ENCODE measurements around the gene STAM. TPM values are rescaled to one million over a fixed set of nuclear protein-coding genes. Genes with fewer than 3 reads are reported as not detected.
A peak's percentile ranks its signal among the peaks of the same experiment; 100 is the strongest.

The STAM gene
- polyA plus RNA-seq, 1 of the 3 experiments (the other 2 are of a cell fraction), result 19.1 TPM

- no peak for TF ChIP-seq ZBTB33 (IDR thresholded peaks at IDR 0.05; ENCODE audit: borderline replicate concordance, low read depth)
- no peak for TF ChIP-seq FOXM1 (IDR thresholded peaks at IDR 0.05; ENCODE audit: low read depth)
Measured at GRCh38 chr10:17607060-17607459, 36.9 kb upstream of the STAM start (continued).

GRCh38 chr10:17607603-17608332 lies 36.2 kb upstream of the STAM start:
- 0 out of 2 replicates have a peak overlapping the region, but pooled peaks have one; percentile 55 for H2AFZ ChIP-seq (ENCODE audit: low read depth)
- CTCF ChIA-PET, result interaction anchor here (0.6 to 2.3 kb wide), 15 partner anchors 9 to 267 kb away, joined by 3 to 9 read pairs (median 3); no protein-coding TSS in a partner anchor
- no peaks in the 10 kb centered on the region for H4K20me1 ChIP-seq (ENCODE audit: insufficient read depth)
- H3K4me1 ChIP-seq (ENCODE audit: control insufficient read depth in 1 of 2, insufficient read depth in 2 of 2, low read depth in 1 of 2, low read length in 1 of 2), result no peaks in the 10 kb centered on the region
- peak overlapping the region in 1 of 2 experiments; percentile 50; a peak in 1 of 4 replicates for H3K4me3 ChIP-seq (ENCODE audit: low read depth in 2 of 2, low read length in 1 of 2)
- no peaks in the 10 kb centered on the region for H3K27me3 ChIP-seq (ENCODE audit: insufficient read depth)
- no peaks in the 10 kb centered on the region for H3F3A ChIP-seq (replicated peaks; ENCODE audit: insufficient read depth)
- peak; percentile 60 for DNase-seq
- H3K9me3 ChIP-seq, result no peaks in the 10 kb centered on the region
- H3K36me3 ChIP-seq (replicated peaks in 1 of 2; ENCODE audit: control insufficient read depth in 1 of 2, insufficient read depth in 2 of 2, low read length in 1 of 2), result peaks cover 2 to 9% of the 10 kb centered on the region in 2 experiments
- no peak overlapping the region for H3K9ac ChIP-seq
- peaks cover 42% of the 10 kb centered on the region; the same call in 1 of the 2 replicates for H3K79me2 ChIP-seq (ENCODE audit: insufficient read depth)
- TF ChIP-seq RCOR1 (IDR thresholded peaks at IDR 0.05; ENCODE audit: low read length) (no peak), SMC3 (IDR thresholded peaks at IDR 0.05; ENCODE audit: low read depth, low read length) (peak; percentile 70), FOXM1 (IDR thresholded peaks at IDR 0.05; ENCODE audit: low read depth) (no peak), RAD21 (IDR thresholded peaks at IDR 0.05; ENCODE audit: low read length) (peak; percentile 94), CTCF (IDR thresholded peaks at IDR 0.05) (peak; percentile 93), FOXJ3 (CRISPR knock-in tag; IDR thresholded peaks at IDR 0.05) (no peak)
- 64% methylated on average over 9 of the region's 9 CpGs for WGBS (ENCODE audit: low lambda C conversion rate)
- no peak overlapping the region for H3K4me2 ChIP-seq
- H3K27ac ChIP-seq (ENCODE audit: low read depth in 2 of 2, low read length in 1 of 2), result peak overlapping the region in 1 of 2 experiments; percentile 34; a peak in 1 of 4 replicates
- no peaks in the 10 kb centered on the region for H3K9me2 ChIP-seq
- POLR2A ChIA-PET, result no interaction called here

- Histone ChIP-seq H3K9ac (no peak overlapping the region), H3F3A (replicated peaks; ENCODE audit: insufficient read depth) (no peaks in the 10 kb centered on the region), H3K36me3 (replicated peaks in 1 of 2; ENCODE audit: control insufficient read depth in 1 of 2, insufficient read depth in 2 of 2, low read length in 1 of 2) (no peaks in the 10 kb centered on the region), H3K27me3 (ENCODE audit: insufficient read depth) (no peaks in the 10 kb centered on the region), H2AFZ (ENCODE audit: low read depth) (no peak overlapping the region), H3K4me3 (ENCODE audit: low read depth in 2 of 2, low read length in 1 of 2) (no peak overlapping the region), H3K9me2 (no peaks in the 10 kb centered on the region), H3K4me1 (ENCODE audit: control insufficient read depth in 1 of 2, insufficient read depth in 2 of 2, low read depth in 1 of 2, low read length in 1 of 2) (no peaks in the 10 kb centered on the region), H3K4me2 (no peak overlapping the region), H4K20me1 (ENCODE audit: insufficient read depth) (no peaks in the 10 kb centered on the region), H3K27ac (ENCODE audit: low read depth in 2 of 2, low read length in 1 of 2) (no peak overlapping the region), H3K9me3 (no peaks in the 10 kb centered on the region), H3K79me2 (ENCODE audit: insufficient read depth) (peaks cover 51% of the 10 kb centered on the region; the same call in 1 of the 2 replicates)
- DNase-seq, result no peak
- POLR2A ChIA-PET, result no interaction called here
- CTCF ChIA-PET, result interaction anchor here (0.8 to 2.3 kb wide), 4 partner anchors 127 to 607 kb away, joined by 3 to 5 read pairs (median 4); no protein-coding TSS in a partner anchor
- 95% methylated on average over 13 of the region's 13 CpGs for WGBS (ENCODE audit: low lambda C conversion rate)
- TF ChIP-seq USF2 (IDR thresholded peaks at IDR 0.05; ENCODE audit: borderline replicate concordance, low read depth, low read length) (no peak), NFIC (IDR thresholded peaks at IDR 0.05; ENCODE audit: borderline replicate concordance) (no peak), CTCF (IDR thresholded peaks at IDR 0.05) (no peak), FOXJ3 (CRISPR knock-in tag; IDR thresholded peaks at IDR 0.05) (no peak), REST (IDR thresholded peaks at IDR 0.05; ENCODE audit: low read depth, low read length) (no peak), SMC3 (IDR thresholded peaks at IDR 0.05; ENCODE audit: low read depth, low read length) (no peak)
Measured at GRCh38 chr10:17609523-17610079, 34.4 kb upstream of the STAM start.

Data from SK-N-SH (cell line).